Colonic mucosa (tissue), 4 donors: ENCODE measurements around the gene PEX6. TPM values are rescaled to one million over a fixed set of nuclear protein-coding genes. Genes with fewer than 3 reads are reported as not detected.
"Not testable (repeated sequence)": the region's sequence is repeated elsewhere in the genome, so short reads cannot be mapped to it uniquely, and the experiment has no call there.

Source experiments
- DNase-seq: peaks from one replicate; pipeline ENCODE4 v3.0.0-alpha.2; 2020
- H3K27ac ChIP-seq: fragments of 200-600 bp; one replicate; pipeline ENCODE4 v1.8.0; 2021
- H3K27me3 ChIP-seq: fragments of 200-600 bp; one replicate; pipeline ENCODE4 v1.8.0; 2021
- H3K36me3 ChIP-seq: fragments of 200-600 bp; one replicate; pipeline ENCODE4 v1.8.0; 2021
- H3K4me1 ChIP-seq: fragments of 200-600 bp; one replicate; pipeline ENCODE4 v1.8.0; 2021; ENCODE audit warnings: mild to moderate bottlenecking
- H3K4me3 ChIP-seq: fragments of 200-600 bp; one replicate; pipeline ENCODE4 v1.8.0; 2021
- H3K9ac ChIP-seq, 2 donors: one replicate each; pipeline ENCODE4 v1.7.0; 2013; ENCODE audit warnings: control low read depth in 2 of 2, low read depth in 2 of 2, low read length in 2 of 2
- H3K9me3 ChIP-seq: fragments of 200-600 bp; one replicate; pipeline ENCODE4 v1.8.0; 2021
- CTCF ChIP-seq: fragments of 200-600 bp; IDR thresholded peaks from one replicate; pipeline ENCODE4 v1.8.0; 2022; ENCODE audit warnings: antibody characterized with exemption, mild to moderate bottlenecking
- intact Hi-C: fragments of 100-400 bp; cut with DNase I; formaldehyde crosslinking; loops from one replicate; pipeline ENCODE4 v1.14.1; 2022
- total RNA-seq, 2 donors: library from RNA; stranded (reverse); fragmentation: NEBNext Ultra II Directional in 1 of 2; extraction: Animal tissue kit (Norgen Biotek cat#: 25700) in 1 of 2; gene quantifications; one replicate each; pipeline ENCODE4 v1.2.1, GENCODE V29; 2021
- donor health status: healthy.
- donor health status: DM: no; HTN: no; CAD: no.
- donor health status: DM: no; HTN: no; CAD: no.

PEX6 gene
- total RNA-seq, 2 donors from 2014 or later = 23.3 to 40.3 TPM

GRCh38 chr6:43009124-43009523 lies 30.1 kb upstream of the PEX6 start:
- H3K4me1 ChIP-seq = no peaks in the 10 kb centered on the region
- no peaks in the 10 kb centered on the region for H3K9me3 ChIP-seq
- H3K4me3 ChIP-seq = no peak overlapping the region
- no peak overlapping the region for H3K27ac ChIP-seq
- no peaks in the 10 kb centered on the region for H3K36me3 ChIP-seq
- intact Hi-C loops = no loop called here
- no peak for DNase-seq
- no peaks in the 10 kb centered on the region for H3K27me3 ChIP-seq
- TF ChIP-seq CTCF = peak; percentile 19
- H3K9ac ChIP-seq = no peak overlapping the region

GRCh38 chr6:43007126-43007525 lies 28.1 kb upstream of the PEX6 start:
- H3K36me3 ChIP-seq = no peaks in the 10 kb centered on the region
- H3K9ac ChIP-seq = no peak overlapping the region

GRCh38 chr6:43006251-43006650 lies 27.3 kb upstream of the PEX6 start:
- no peak for TF ChIP-seq CTCF
- intact Hi-C loops = no loop called here
- Histone ChIP-seq H3K27ac (no peak overlapping the region), H3K9ac (no peak overlapping the region), H3K4me3 (no peak overlapping the region), H3K9me3 (no peaks in the 10 kb centered on the region), H3K4me1 (no peaks in the 10 kb centered on the region), H3K27me3 (no peaks in the 10 kb centered on the region), H3K36me3 (no peaks in the 10 kb centered on the region)
- no peak for DNase-seq

More at GRCh38 chr6:43007126-43007525, 28.1 kb upstream of the PEX6 start:
- Histone ChIP-seq H3K9me3 (no peaks in the 10 kb centered on the region), H3K27ac (no peak overlapping the region), H3K4me1 (no peaks in the 10 kb centered on the region), H3K27me3 (no peaks in the 10 kb centered on the region), H3K4me3 (no peak overlapping the region)
- DNase-seq = no peak
- intact Hi-C loops = no loop called here
- TF ChIP-seq CTCF = no peak

GRCh38 chr6:43005844-43006243 lies 26.9 kb upstream of the PEX6 start:
- H3K27ac ChIP-seq = no peak overlapping the region
- DNase-seq = no peak
- H3K4me3 ChIP-seq = no peak overlapping the region
- no peak overlapping the region for H3K9ac ChIP-seq
- H3K9me3 ChIP-seq = no peaks in the 10 kb centered on the region
- no peaks in the 10 kb centered on the region for H3K36me3 ChIP-seq
- H3K27me3 ChIP-seq = no peaks in the 10 kb centered on the region
- intact Hi-C loops = no loop called here
- TF ChIP-seq CTCF = no peak
- H3K4me1 ChIP-seq = no peaks in the 10 kb centered on the region

GRCh38 chr6:43001843-43002242 lies 22.9 kb upstream of the PEX6 start:
- no peaks in the 10 kb centered on the region for H3K27me3 ChIP-seq
- no peak for TF ChIP-seq CTCF
- no peaks in the 10 kb centered on the region for H3K36me3 ChIP-seq
- H3K9me3 ChIP-seq = no peaks in the 10 kb centered on the region
- no peak overlapping the region for H3K4me3 ChIP-seq
- H3K4me1 ChIP-seq = no peaks in the 10 kb centered on the region
- intact Hi-C loops = no loop called here
- no peak overlapping the region for H3K9ac ChIP-seq
- no peak for DNase-seq
- H3K27ac ChIP-seq = no peak overlapping the region

GRCh38 chr6:42998205-42998604 lies 19.2 kb upstream of the PEX6 start:
- H3K9me3 ChIP-seq, H3K4me1 ChIP-seq, H3K27me3 ChIP-seq, DNase-seq, H3K9ac ChIP-seq, H3K36me3 ChIP-seq, H3K4me3 ChIP-seq, intact Hi-C loops, H3K27ac ChIP-seq: not testable (repeated sequence)
